PC-9 (cell line): ENCODE data around the gene CAGE1. TPM values are rescaled to one million over a fixed set of nuclear protein-coding genes. Genes with fewer than 3 reads are reported as not detected.
"Not testable (repeated sequence)": the region's sequence is repeated elsewhere in the genome, so short reads cannot be mapped to it uniquely, and the experiment has no call there.

Experiments
- BruUV-seq: library from RNA; stranded (reverse); fragments of 400-500 nt; replicated peaks from 2 replicates; lab custom pipeline; 2021; lab: Mats Ljungman, UMichigan
- CTCF ChIA-PET: fragments of 300-600 bp; sonication (Branson Sonifier 250); formaldehyde crosslinking; loops from one replicate; lab custom pipeline; 2022; ENCODE audit warnings: antibody characterized with exemption; lab: Charles Lee
- POLR2A ChIA-PET: fragments of 300-600 bp; sonication (Branson Sonifier 250); formaldehyde crosslinking; loops from one replicate; lab custom pipeline; 2022; ENCODE audit warnings: antibody characterized with exemption; ENCODE audit not compliant: unreplicated experiment; lab: Charles Lee
- DNase-seq, 2 experiments: peaks; one replicate each; pipeline versions ENCODE4 v3.0.0 to v3.0.0-alpha.2; 2015 to 2022; ENCODE audit warnings: mixed read lengths in 1 of 2
- H2AFZ ChIP-seq: fragments of 200-600 bp; sonication (generic); 2 replicates; pipeline ENCODE4 v1.8.1; 2017; ENCODE audit warnings: antibody characterized with exemption
- H3F3A ChIP-seq: fragments of 200-600 bp; sonication (generic); 2 replicates; pipeline ENCODE4 v1.8.1; 2017; ENCODE audit warnings: antibody characterized with exemption, mild to moderate bottlenecking, low read depth; ENCODE audit not compliant: insufficient read depth
- H3K27ac ChIP-seq: fragments of 200-600 bp; sonication (generic); 2 replicates; pipeline ENCODE4 v1.6.1; 2016; ENCODE audit warnings: mixed run types
- H3K27me3 ChIP-seq: fragments of 200-600 bp; sonication (generic); 2 replicates; pipeline ENCODE4 v1.6.1; 2016; ENCODE audit warnings: low read depth, mixed run types; ENCODE audit not compliant: insufficient read depth
- H3K36me3 ChIP-seq: fragments of 200-600 bp; sonication (generic); 2 replicates; pipeline ENCODE4 v1.6.1; 2016; ENCODE audit warnings: low read depth, mixed run types
- H3K4me1 ChIP-seq: fragments of 200-600 bp; sonication (generic); replicated peaks from 2 replicates; pipeline ENCODE4 v1.6.1; 2016; ENCODE audit warnings: mixed run types; ENCODE audit not compliant: insufficient read depth
- H3K4me2 ChIP-seq: fragments of 200-600 bp; sonication (generic); 2 replicates; pipeline ENCODE4 v1.6.1; 2017; ENCODE audit warnings: mixed run types
- H3K4me3 ChIP-seq: fragments of 200-600 bp; sonication (generic); 2 replicates; pipeline ENCODE4 v1.6.1; 2016; ENCODE audit warnings: mixed run types
- H3K79me2 ChIP-seq: fragments of 200-600 bp; sonication (generic); 2 replicates; pipeline ENCODE4 v1.6.1; 2017; ENCODE audit warnings: low read depth, mixed run types
- H3K9me2 ChIP-seq: fragments of 200-600 bp; sonication (generic); 2 replicates; pipeline ENCODE4 v1.8.1; 2017; ENCODE audit warnings: mild to moderate bottlenecking; ENCODE audit not compliant: insufficient read depth
- H3K9me3 ChIP-seq: fragments of 200-600 bp; sonication (generic); 2 replicates; pipeline ENCODE4 v1.8.1; 2016; ENCODE audit warnings: low read depth; ENCODE audit not compliant: insufficient read depth
- H4K20me1 ChIP-seq: fragments of 200-600 bp; sonication (generic); 2 replicates; pipeline ENCODE4 v1.8.1; 2017; ENCODE audit not compliant: insufficient read depth
- CTCF ChIP-seq: fragments of 200-600 bp; sonication (generic); conservative IDR thresholded peaks from 2 replicates; pipeline ENCODE4 v1.6.1; 2017; ENCODE audit warnings: mixed run types, antibody characterized with exemption, mild to moderate bottlenecking, moderate library complexity
- EZH2 ChIP-seq: fragments of 200-600 bp; sonication (generic); IDR thresholded peaks from 2 replicates; pipeline ENCODE4 v1.8.0; 2017; ENCODE audit warnings: antibody characterized with exemption, low read depth
- intact Hi-C: fragments of 100-400 bp; cut with micrococcal nuclease; formaldehyde crosslinking; loops from one replicate; pipeline ENCODE4 v1.10.0; 2022; ENCODE audit not compliant: unreplicated experiment
- total RNA-seq: library from RNA; stranded (reverse); gene quantifications from 2 replicates; pipeline ENCODE4 v1.2.3, GENCODE V29; 2021

CAGE1 gene
- total RNA-seq, 1 experiment from 2014 or later: 0.13 TPM

- H3K79me2 ChIP-seq: peaks cover 4% of the 10 kb centered on the region
- no peak overlapping the region for H3K4me2 ChIP-seq
- CTCF ChIA-PET: no interaction called here
- H3K27me3 ChIP-seq: no peaks in the 10 kb centered on the region
- peaks cover 10% of the 10 kb centered on the region; the same call in 1 of the 2 replicates for H3F3A ChIP-seq
- H3K36me3 ChIP-seq: no peaks in the 10 kb centered on the region
- no peaks in the 10 kb centered on the region for H4K20me1 ChIP-seq
- DNase-seq: no peak
- no peak for TF ChIP-seq CTCF
- TF ChIP-seq EZH2: no peak
- H3K27ac ChIP-seq: no peak overlapping the region
- BruUV-seq: no TSS peak
- no peaks in the 10 kb centered on the region for H3K9me3 ChIP-seq
- no peak overlapping the region for H3K4me3 ChIP-seq
- intact Hi-C loops: no loop called here
- H3K4me1 ChIP-seq: peaks cover 12% of the 10 kb centered on the region
- no peaks in the 10 kb centered on the region for H3K9me2 ChIP-seq
- no peak overlapping the region for H2AFZ ChIP-seq
- POLR2A ChIA-PET: interaction anchor here (0.6 kb wide), 1 partner anchor 14 kb away, joined by 5 read pairs; no protein-coding TSS in a partner anchor
These were observed 72.0 kb downstream of the CAGE1 start for GRCh38 chr6:7317538-7317937.

- no peak overlapping the region for H3K4me2 ChIP-seq
- H3K27me3 ChIP-seq: no peaks in the 10 kb centered on the region
- no peak for TF ChIP-seq EZH2
- TF ChIP-seq CTCF: no peak
- ChIA-PET CTCF (interaction anchor here (0.6 kb wide), 1 partner anchor 325 kb away, joined by 5 read pairs; no protein-coding TSS in a partner anchor), POLR2A (no interaction called here)
- H3F3A ChIP-seq: peaks cover 10% of the 10 kb centered on the region; the same call in 1 of the 2 replicates
- no peak overlapping the region for H3K4me3 ChIP-seq
- H3K36me3 ChIP-seq: no peaks in the 10 kb centered on the region
- no peak overlapping the region for H3K27ac ChIP-seq
- no TSS peak for BruUV-seq
- no peak for DNase-seq
- no peaks in the 10 kb centered on the region for H3K9me3 ChIP-seq
- H4K20me1 ChIP-seq: no peaks in the 10 kb centered on the region
- H3K4me1 ChIP-seq: peaks cover 12% of the 10 kb centered on the region
- peaks cover 11% of the 10 kb centered on the region for H3K79me2 ChIP-seq
- no peak overlapping the region for H2AFZ ChIP-seq
- intact Hi-C loops: no loop called here
- no peaks in the 10 kb centered on the region for H3K9me2 ChIP-seq
These were observed 72.6 kb downstream of the CAGE1 start for GRCh38 chr6:7316658-7317533.

GRCh38 chr6:7315948-7316365 lies 73.6 kb downstream of the CAGE1 start:
- POLR2A ChIA-PET: interaction anchor here (0.6 kb wide), 1 partner anchor 864 kb away, joined by 3 read pairs; no protein-coding TSS in a partner anchor

GRCh38 chr6:7315087-7315947 lies 74.2 kb downstream of the CAGE1 start:
- H4K20me1 ChIP-seq, H3K9me2 ChIP-seq, DNase-seq, H3K4me3 ChIP-seq, H3K9me3 ChIP-seq, BruUV-seq, H2AFZ ChIP-seq, H3K27ac ChIP-seq, H3K36me3 ChIP-seq, H3K4me2 ChIP-seq, H3K27me3 ChIP-seq, intact Hi-C loops, CTCF ChIA-PET: not testable (repeated sequence)
- Histone ChIP-seq H3F3A (peaks cover 10% of the 10 kb centered on the region; the same call in 1 of the 2 replicates), H3K79me2 (peaks cover 27% of the 10 kb centered on the region), H3K4me1 (peaks cover 22% of the 10 kb centered on the region)
- POLR2A ChIA-PET: interaction anchor here (0.6 to 0.7 kb wide), 3 partner anchors 110 to 865 kb away, joined by 3 to 37 read pairs (median 3); no protein-coding TSS in a partner anchor

More at GRCh38 chr6:7315948-7316365, 73.6 kb downstream of the CAGE1 start:
- Histone ChIP-seq H3K4me1 (peaks cover 19% of the 10 kb centered on the region), H3K36me3 (no peaks in the 10 kb centered on the region), H2AFZ (no peak overlapping the region), H3K27me3 (no peaks in the 10 kb centered on the region), H3K4me2 (no peak overlapping the region), H3F3A (peaks cover 10% of the 10 kb centered on the region; the same call in 1 of the 2 replicates), H3K9me2 (no peaks in the 10 kb centered on the region), H3K27ac (no peak overlapping the region), H4K20me1 (0 out of 2 replicates have a peak, but pooled peaks cover 4% of the 10 kb centered on the region), H3K79me2 (peaks cover 20% of the 10 kb centered on the region), H3K4me3 (no peak overlapping the region), H3K9me3 (no peaks in the 10 kb centered on the region)
- intact Hi-C loops: no loop called here
- no peak for TF ChIP-seq EZH2
- no peak for TF ChIP-seq CTCF
- CTCF ChIA-PET: interaction anchor here (0.6 kb wide), 1 partner anchor 324 kb away, joined by 5 read pairs; no protein-coding TSS in a partner anchor
- BruUV-seq: no TSS peak
- DNase-seq: no peak
